CD14-positive monocyte (primary cell): ENCODE data around the gene MYOZ1. TPM values are rescaled to one million over a fixed set of nuclear protein-coding genes. Genes with fewer than 3 reads are reported as not detected.
A peak's percentile ranks its signal among the peaks of the same experiment; 100 is the strongest.

Experiments used
- DNase-seq, 3 donors: peaks; one replicate each; pipeline ENCODE4 v3.0.0-alpha.2; 2011 to 2022
- H2AFZ ChIP-seq: 2 replicates; pipeline ENCODE4 v1.6.0; 2012; ENCODE audit warnings: mild to moderate bottlenecking, low read depth, low read length, inconsistent platforms; ENCODE audit not compliant: insufficient read depth, poor library complexity, severe bottlenecking
- H3K27ac ChIP-seq, 2 donors: 1 replicate in 1 of 2; 2 replicates in 1 of 2; pipeline ENCODE4 v1.5.1; 2012 to 2013; ENCODE audit warnings: low read length in 2 of 2, control low read depth in 1 of 2, inconsistent platforms in 1 of 2, low read depth in 1 of 2, mild to moderate bottlenecking in 1 of 2
- H3K27me3 ChIP-seq, 2 donors: one replicate each; pipeline versions ENCODE4 v1.6.0 to v1.6.1; 2011 to 2013; ENCODE audit warnings: low read length in 2 of 2; ENCODE audit not compliant: control insufficient read depth in 2 of 2, insufficient read depth in 2 of 2
- H3K36me3 ChIP-seq, 2 donors: replicated peaks in 1 of 2; 1 replicate in 1 of 2; 2 replicates in 1 of 2; pipeline versions ENCODE4 v1.5.1 to v1.6.1; 2012 to 2013; ENCODE audit warnings: low read length in 2 of 2, control low read depth in 1 of 2, inconsistent platforms in 1 of 2, mild to moderate bottlenecking in 1 of 2; ENCODE audit not compliant: insufficient read depth in 2 of 2, control insufficient read depth in 1 of 2
- H3K4me1 ChIP-seq, 2 donors: 1 replicate in 1 of 2; 2 replicates in 1 of 2; pipeline versions ENCODE4 v1.5.1 to v1.6.1; 2012 to 2013; ENCODE audit warnings: low read length in 2 of 2, control low read depth in 1 of 2, inconsistent platforms in 1 of 2, mild to moderate bottlenecking in 1 of 2, moderate library complexity in 1 of 2; ENCODE audit not compliant: insufficient read depth in 2 of 2, control insufficient read depth in 1 of 2
- H3K4me2 ChIP-seq: replicated peaks from 2 replicates; pipeline ENCODE3; 2012; ENCODE audit warnings: low read length, moderate library complexity, mild to moderate bottlenecking; ENCODE audit not compliant: poor library complexity, severe bottlenecking; ENCODE audit errors: extremely low read depth
- H3K4me3 ChIP-seq, 3 experiments: fragments of 200-600 bp in 1 of 3; sonication (generic) in 1 of 3; replicated peaks in 1 of 3; 1 replicate in 2 of 3; 2 replicates in 1 of 3; pipeline ENCODE4 v1.5.1; 2011 to 2013; ENCODE audit warnings: low read length in 3 of 3, mild to moderate bottlenecking in 3 of 3, control low read depth in 2 of 3, low read depth in 2 of 3, inconsistent platforms in 1 of 3, moderate library complexity in 1 of 3
- H3K79me2 ChIP-seq: 2 replicates; pipeline ENCODE4 v1.6.0; 2012; ENCODE audit warnings: mild to moderate bottlenecking, control low read depth, inconsistent platforms, low read length, moderate library complexity; ENCODE audit not compliant: insufficient read depth
- H3K9ac ChIP-seq: 2 replicates; pipeline ENCODE4 v1.6.0; 2017; ENCODE audit warnings: low read length, mild to moderate bottlenecking; ENCODE audit not compliant: insufficient read depth, poor library complexity, severe bottlenecking
- H3K9me3 ChIP-seq, 2 donors: replicated peaks in 1 of 2; 1 replicate in 1 of 2; 2 replicates in 1 of 2; pipeline versions ENCODE4 v1.5.1 to v1.6.1; 2012 to 2013; ENCODE audit warnings: low read length in 2 of 2, control low read depth in 1 of 2; ENCODE audit not compliant: control insufficient read depth in 1 of 2, insufficient read depth in 1 of 2
- H4K20me1 ChIP-seq: 2 replicates; pipeline ENCODE4 v1.6.0; 2012; ENCODE audit warnings: mild to moderate bottlenecking, low read length, control low read depth, moderate library complexity; ENCODE audit not compliant: insufficient read depth
- H3K27ac Mint-ChIP-seq, 7 donors: one replicate each; pipeline ENCODE4 v1.8.0; 2020; ENCODE audit warnings: mild to moderate bottlenecking in 7 of 7, mixed read lengths in 7 of 7, moderate library complexity in 6 of 7, inconsistent platforms in 2 of 7
- H3K27me3 Mint-ChIP-seq, 3 donors: one replicate each; pipeline ENCODE4 v1.8.0; 2021 to 2022; ENCODE audit warnings: low read depth in 3 of 3, mild to moderate bottlenecking in 3 of 3, mixed read lengths in 3 of 3, moderate library complexity in 3 of 3, inconsistent platforms in 1 of 3
- H3K36me3 Mint-ChIP-seq, 2 donors: one replicate each; pipeline ENCODE4 v1.8.0; 2020; ENCODE audit warnings: mixed read lengths in 2 of 2, inconsistent platforms in 1 of 2, mild to moderate bottlenecking in 1 of 2
- H3K4me1 Mint-ChIP-seq: one replicate; pipeline ENCODE4 v1.8.0; 2020; ENCODE audit warnings: mild to moderate bottlenecking, mixed read lengths
- H3K4me3 Mint-ChIP-seq, 2 donors: one replicate each; pipeline ENCODE4 v1.8.0; 2020; ENCODE audit warnings: mild to moderate bottlenecking in 2 of 2, mixed read lengths in 2 of 2, moderate library complexity in 1 of 2
- H3K9me3 Mint-ChIP-seq, 7 donors: one replicate each; pipeline ENCODE4 v1.8.0; 2020 to 2022; ENCODE audit warnings: mixed read lengths in 7 of 7, mild to moderate bottlenecking in 6 of 7, moderate library complexity in 6 of 7, inconsistent platforms in 2 of 7
- WGBS: methylation state at CpG from one replicate; pipeline ENCODE4 v1.1.5; 2013; ENCODE audit warnings: missing lambda C conversion rate; ENCODE audit not compliant: insufficient coverage; 5-methylcytosine and 5-hydroxymethylcytosine counted together
- intact Hi-C, 2 donors: fragments of 100-400 bp; cut with micrococcal nuclease; formaldehyde crosslinking; loops; one replicate each; pipeline versions ENCODE4 v1.15.0 to v1.15.1; 2023
- polyA plus RNA-seq, 3 donors: library from polyadenylated mRNA; depleted of rRNA in 1 of 3; unstranded in 2 of 3; stranded (reverse) in 1 of 3; fragments of 300-500 nt in 2 of 3; fragments of >200 nt in 1 of 3; fragmentation: Illumina TruSeq in 2 of 3; gene quantifications; 1 replicate in 2 of 3; 2 replicates in 1 of 3; pipeline ENCODE4 v1.2.3, GENCODE V29; 2012 to 2021
- TF ChIP-seq, protein P1 (sequence below): fragments of 200-600 bp; IDR thresholded peaks from one replicate; pipeline ENCODE4 v1.8.0; 2022; ENCODE audit warnings: antibody characterized with exemption, mild to moderate bottlenecking

MYOZ1 gene
- polyA plus RNA-seq, 3 donors = not detected

DNA sequence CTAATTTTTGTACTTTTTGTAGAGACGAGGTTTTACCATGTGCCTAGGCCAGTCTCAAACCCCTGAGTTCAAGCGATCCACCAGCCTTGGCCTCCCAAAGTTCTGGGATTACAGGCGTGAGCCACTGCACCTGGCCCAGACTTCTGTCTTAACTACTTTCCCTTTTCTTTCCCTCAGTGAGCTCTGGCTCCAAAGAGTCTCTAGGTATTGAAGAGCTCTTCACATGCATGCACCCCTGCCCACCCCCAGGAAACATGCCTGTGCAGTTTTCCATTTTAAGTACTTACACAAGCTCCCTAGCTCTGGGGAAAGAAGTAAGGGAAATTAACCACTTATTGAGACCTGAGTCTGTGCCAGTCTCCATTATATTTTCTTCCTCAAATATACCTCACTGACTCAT is 2.0 kb downstream of the MYOZ1 start:
- H3K27me3 ChIP-seq = no peaks in the 10 kb centered on the region
- no peak overlapping the region for H3K4me3 ChIP-seq
- H2AFZ ChIP-seq = no peak overlapping the region
- no peak overlapping the region for H3K27ac Mint-ChIP-seq
- H3K79me2 ChIP-seq = no peaks in the 10 kb centered on the region
- no peak overlapping the region for H3K4me2 ChIP-seq
- peaks cover 11% of the 10 kb centered on the region for H3K4me1 Mint-ChIP-seq
- H4K20me1 ChIP-seq = no peaks in the 10 kb centered on the region
- no peak for DNase-seq
- intact Hi-C loops = no loop called here
- H3K36me3 Mint-ChIP-seq = no peaks in the 10 kb centered on the region
- H3K27me3 Mint-ChIP-seq = peaks cover 0 to 4% (median 0%) of the 10 kb centered on the region in 3 donors
- no peaks in the 10 kb centered on the region for H3K9me3 Mint-ChIP-seq
- no peaks in the 10 kb centered on the region for H3K9me3 ChIP-seq
- TF ChIP-seq, protein P1, sequence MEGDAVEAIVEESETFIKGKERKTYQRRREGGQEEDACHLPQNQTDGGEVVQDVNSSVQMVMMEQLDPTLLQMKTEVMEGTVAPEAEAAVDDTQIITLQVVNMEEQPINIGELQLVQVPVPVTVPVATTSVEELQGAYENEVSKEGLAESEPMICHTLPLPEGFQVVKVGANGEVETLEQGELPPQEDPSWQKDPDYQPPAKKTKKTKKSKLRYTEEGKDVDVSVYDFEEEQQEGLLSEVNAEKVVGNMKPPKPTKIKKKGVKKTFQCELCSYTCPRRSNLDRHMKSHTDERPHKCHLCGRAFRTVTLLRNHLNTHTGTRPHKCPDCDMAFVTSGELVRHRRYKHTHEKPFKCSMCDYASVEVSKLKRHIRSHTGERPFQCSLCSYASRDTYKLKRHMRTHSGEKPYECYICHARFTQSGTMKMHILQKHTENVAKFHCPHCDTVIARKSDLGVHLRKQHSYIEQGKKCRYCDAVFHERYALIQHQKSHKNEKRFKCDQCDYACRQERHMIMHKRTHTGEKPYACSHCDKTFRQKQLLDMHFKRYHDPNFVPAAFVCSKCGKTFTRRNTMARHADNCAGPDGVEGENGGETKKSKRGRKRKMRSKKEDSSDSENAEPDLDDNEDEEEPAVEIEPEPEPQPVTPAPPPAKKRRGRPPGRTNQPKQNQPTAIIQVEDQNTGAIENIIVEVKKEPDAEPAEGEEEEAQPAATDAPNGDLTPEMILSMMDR = no peak
- no peak overlapping the region for H3K9ac ChIP-seq
- peaks cover 4 to 9% of the 10 kb centered on the region in 2 donors for H3K4me1 ChIP-seq
- H3K27ac ChIP-seq = no peak overlapping the region
- no peak overlapping the region for H3K4me3 Mint-ChIP-seq
- WGBS = 93% methylated on average over 3 of the region's 3 CpGs
- no peaks in the 10 kb centered on the region for H3K36me3 ChIP-seq

DNA sequence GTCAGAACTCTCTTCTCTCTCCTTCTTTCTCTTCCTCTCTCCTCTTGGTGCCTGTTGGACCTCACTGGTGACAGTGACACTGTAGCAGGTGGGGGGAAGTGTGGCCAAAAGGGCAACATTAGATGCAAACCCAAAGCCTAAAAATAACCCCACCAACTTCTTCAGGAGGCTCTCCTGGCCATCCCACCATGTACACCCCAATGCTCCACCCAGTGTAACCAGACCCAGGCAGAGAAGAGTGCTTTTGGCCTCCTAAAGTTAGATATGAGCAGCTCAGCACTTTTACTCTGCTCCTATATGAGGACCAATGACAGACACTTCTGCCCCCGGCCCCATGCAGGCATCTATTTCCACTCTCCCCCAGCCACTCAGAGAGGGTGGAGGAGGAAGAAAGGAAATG is 5.5 kb downstream of the MYOZ1 start:
- Mint-ChIP-seq H3K36me3 (no peaks in the 10 kb centered on the region), H3K27ac (no peak overlapping the region), H3K9me3 (peaks cover 0 to 2% (median 0%) of the 10 kb centered on the region in 7 donors), H3K27me3 (peaks cover 0 to 6% (median 0%) of the 10 kb centered on the region in 3 donors), H3K4me3 (no peak overlapping the region), H3K4me1 (no peaks in the 10 kb centered on the region)
- Histone ChIP-seq H3K9ac (no peak overlapping the region), H3K79me2 (no peaks in the 10 kb centered on the region), H3K4me1 (no peaks in the 10 kb centered on the region), H3K9me3 (no peaks in the 10 kb centered on the region), H3K27ac (no peak overlapping the region), H3K27me3 (no peaks in the 10 kb centered on the region), H4K20me1 (no peaks in the 10 kb centered on the region), H3K4me3 (no peak overlapping the region), H2AFZ (peak overlapping the region; percentile 22), H3K4me2 (no peak overlapping the region), H3K36me3 (no peaks in the 10 kb centered on the region)
- TF ChIP-seq, protein P1 = no peak
- DNase-seq = no peak
- WGBS = no CpG with 5 or more reads among the region's 1 CpG
- intact Hi-C loops = no loop called here
